ENCODE measurements around the gene TMEM218. TPM values are rescaled to one million over a fixed set of nuclear protein-coding genes. Genes with fewer than 3 reads are reported as not detected.

The TMEM218 gene
- total and polyA plus RNA-seq, 2 of the 8 experiments (the other 6 are each of a cell fraction or from before 2014, with no cell fraction given): 17.0 to 33.5 TPM

DNA sequence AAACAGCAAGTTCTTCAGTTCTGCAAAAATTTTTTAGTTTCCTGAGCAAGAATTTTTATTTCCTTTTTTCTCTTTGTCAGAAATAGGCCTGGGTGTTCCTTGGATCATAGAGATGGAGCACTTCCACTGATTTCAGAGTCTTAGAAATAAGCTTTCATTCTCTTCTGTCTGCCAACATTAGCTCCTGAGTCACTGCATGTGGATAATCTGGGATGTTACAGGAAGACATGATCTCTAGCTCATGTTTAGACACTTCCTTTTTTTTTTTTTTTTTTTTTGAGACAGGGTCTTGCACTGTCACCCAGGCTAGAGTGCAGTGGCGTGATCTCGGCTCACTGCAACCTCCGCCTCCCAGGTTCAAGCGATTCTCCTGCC is 13.2 kb upstream of the TMEM218 start:
- no peak overlapping the region for H3K23ac ChIP-seq (ENCODE audit: insufficient read length)
- no peak overlapping the region for H2BK15ac ChIP-seq (ENCODE audit: low read length)
- no peak overlapping the region for H3K4me2 ChIP-seq (ENCODE audit: insufficient read depth in 1 of 2, low read depth in 2 of 2, low read length in 2 of 2)
- 84% methylated on average over 4 of the region's 4 CpGs; no CpG with 5 or more reads in 1 of the 2 experiments for WGBS, 2 experiments (ENCODE audit: extremely low coverage in 1 of 2, insufficient coverage in 1 of 2, insufficient read length in 1 of 2, insufficient replicate concordance in 2 of 2, low coverage in 1 of 2, low lambda C conversion rate in 2 of 2, missing lambda C conversion rate in 1 of 2)
- POLR2A ChIA-PET (ENCODE audit: partially characterized antibody): interaction anchor here (0.7 to 1.5 kb wide), 3 partner anchors 13 to 54 kb away, joined by 4 to 5 read pairs (median 4); partner anchors contain the start of gene TMEM218
- no peak overlapping the region; the same call in 1 of the 2 replicates for H2AFZ ChIP-seq (ENCODE audit: low read length)
- H3K14ac ChIP-seq (ENCODE audit: insufficient read length): no peak overlapping the region
- FAIRE-seq (no peak), DNase-seq (ENCODE audit: low read depth in 1 of 2, low spot score in 2 of 2) (no peak)
- H4K8ac ChIP-seq (ENCODE audit: extremely low read depth, insufficient read depth, low read length): no peak overlapping the region
- no peak overlapping the region for H2BK20ac ChIP-seq (ENCODE audit: low read length)
- H3K9ac ChIP-seq (replicated peaks in 1 of 4; ENCODE audit: extremely low read depth in 1 of 4, low read depth in 3 of 4, low read length in 3 of 4): no peak overlapping the region
- H3K56ac ChIP-seq (replicated peaks; ENCODE audit: insufficient read length, low read depth, low read length): no peak overlapping the region
- CTCF ChIA-PET (ENCODE audit: partially characterized antibody): interaction anchor here (0.6 to 5.2 kb wide), 39 partner anchors 8 to 306 kb away, joined by 3 to 65 read pairs (median 4); partner anchors contain the start of gene TMEM218
- H3K27ac ChIP-seq (ENCODE audit: low read depth, low read length): no peak overlapping the region
- peaks cover 0 to 6% (median 2%) of the 10 kb centered on the region in 4 experiments; a peak in 4 of 7 replicates for H3K27me3 ChIP-seq (replicated peaks in 1 of 4; ENCODE audit: control insufficient read depth in 3 of 4, extremely low read depth in 1 of 4, insufficient read depth in 3 of 4, low read length in 3 of 4)
- H3K79me1 ChIP-seq (ENCODE audit: low read depth, low read length): no peaks in the 10 kb centered on the region
- H3K23me2 ChIP-seq (ENCODE audit: low read depth, low read length): no peaks in the 10 kb centered on the region
- no peaks in the 10 kb centered on the region for H3K4me1 ChIP-seq (replicated peaks in 1 of 4; ENCODE audit: control insufficient read depth in 3 of 4, insufficient read depth in 4 of 4, low read length in 3 of 4)
- H4K20me1 ChIP-seq (replicated peaks in 1 of 2; ENCODE audit: control insufficient read depth in 1 of 2, insufficient read depth in 2 of 2, low read length in 2 of 2): no peaks in the 10 kb centered on the region
- no peak overlapping the region for H2BK5ac ChIP-seq (ENCODE audit: low read depth, low read length)
- H3K18ac ChIP-seq (ENCODE audit: extremely low read depth, low read length): no peak overlapping the region
- H3K4me3 ChIP-seq (ENCODE audit: extremely low read depth in 1 of 4, insufficient read depth in 2 of 4, low read depth in 3 of 4, low read length in 4 of 4): no peak overlapping the region
- H2BK12ac ChIP-seq (ENCODE audit: low read depth, low read length): no peak overlapping the region
- H3K4ac ChIP-seq (replicated peaks; ENCODE audit: insufficient read length, low read depth, low read length): no peak overlapping the region
- no peak overlapping the region for H2BK120ac ChIP-seq (replicated peaks; ENCODE audit: low read depth, low read length)
- no peak overlapping the region for H2AK5ac ChIP-seq (ENCODE audit: low read depth, low read length)
- peaks cover 0 to 6% of the 10 kb centered on the region in 2 experiments; a peak in 1 of 4 replicates for H3K9me3 ChIP-seq (ENCODE audit: insufficient read depth in 2 of 2, low read depth in 1 of 2, low read length in 1 of 2)
- no peaks in the 10 kb centered on the region for H3K79me2 ChIP-seq (ENCODE audit: control insufficient read depth in 1 of 2, insufficient read depth in 2 of 2, low read length in 2 of 2)
- H4K5ac ChIP-seq (ENCODE audit: insufficient read length, low read depth, low read length): no peak overlapping the region
- no peaks in the 10 kb centered on the region for H3K36me3 ChIP-seq (ENCODE audit: control insufficient read depth in 2 of 4, insufficient read depth in 4 of 4, low read length in 3 of 4)
- no peak overlapping the region for H4K91ac ChIP-seq (replicated peaks; ENCODE audit: insufficient read length, low read length)
- no peak for TF ChIP-seq SP2 (IDR thresholded peaks at IDR 0.05; ENCODE audit: low read length)
- TF ChIP-seq NANOG (IDR thresholded peaks at IDR 0.05; ENCODE audit: insufficient read depth, low read depth, low read length, poor library complexity, severe bottlenecking): no peak
- no peak for TF ChIP-seq HDAC2 (IDR thresholded peaks at IDR 0.05; ENCODE audit: borderline replicate concordance in 1 of 2, low read depth in 2 of 2, low read length in 2 of 2)
- TF ChIP-seq HDAC6 (IDR thresholded peaks at IDR 0.05; ENCODE audit: low read depth, low read length): no peak
- TF ChIP-seq CEBPB (IDR thresholded peaks at IDR 0.05; ENCODE audit: low read depth, low read length): no peak
